Measurements from ENCODE around the gene RALGAPA2.

The RALGAPA2 gene

DNA sequence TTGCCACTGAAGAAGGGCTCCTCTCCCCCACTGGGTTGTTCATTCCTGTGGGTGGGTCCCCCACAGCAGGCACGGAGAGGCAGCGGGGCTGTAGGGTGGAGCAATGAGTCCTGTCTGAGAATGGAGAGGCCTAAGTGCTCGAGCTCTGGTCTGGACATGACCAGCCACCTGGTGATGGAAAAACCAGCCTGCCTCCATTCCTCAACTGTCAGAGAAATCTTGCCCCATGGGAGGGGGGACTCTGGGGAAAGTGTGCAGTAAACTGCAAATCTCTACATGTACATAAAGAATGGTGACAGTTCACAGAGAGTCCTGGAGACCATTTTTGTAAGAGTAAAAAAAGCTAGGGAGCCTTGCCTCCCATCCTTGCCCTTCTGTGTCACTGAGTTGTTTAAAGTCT is 310.5 kb downstream of the RALGAPA2 start (continued):
- no peak for TF ChIP-seq TCF4 (CRISPR knock-in tag; IDR thresholded peaks at IDR 0.05; ENCODE audit: borderline replicate concordance)

DNA sequence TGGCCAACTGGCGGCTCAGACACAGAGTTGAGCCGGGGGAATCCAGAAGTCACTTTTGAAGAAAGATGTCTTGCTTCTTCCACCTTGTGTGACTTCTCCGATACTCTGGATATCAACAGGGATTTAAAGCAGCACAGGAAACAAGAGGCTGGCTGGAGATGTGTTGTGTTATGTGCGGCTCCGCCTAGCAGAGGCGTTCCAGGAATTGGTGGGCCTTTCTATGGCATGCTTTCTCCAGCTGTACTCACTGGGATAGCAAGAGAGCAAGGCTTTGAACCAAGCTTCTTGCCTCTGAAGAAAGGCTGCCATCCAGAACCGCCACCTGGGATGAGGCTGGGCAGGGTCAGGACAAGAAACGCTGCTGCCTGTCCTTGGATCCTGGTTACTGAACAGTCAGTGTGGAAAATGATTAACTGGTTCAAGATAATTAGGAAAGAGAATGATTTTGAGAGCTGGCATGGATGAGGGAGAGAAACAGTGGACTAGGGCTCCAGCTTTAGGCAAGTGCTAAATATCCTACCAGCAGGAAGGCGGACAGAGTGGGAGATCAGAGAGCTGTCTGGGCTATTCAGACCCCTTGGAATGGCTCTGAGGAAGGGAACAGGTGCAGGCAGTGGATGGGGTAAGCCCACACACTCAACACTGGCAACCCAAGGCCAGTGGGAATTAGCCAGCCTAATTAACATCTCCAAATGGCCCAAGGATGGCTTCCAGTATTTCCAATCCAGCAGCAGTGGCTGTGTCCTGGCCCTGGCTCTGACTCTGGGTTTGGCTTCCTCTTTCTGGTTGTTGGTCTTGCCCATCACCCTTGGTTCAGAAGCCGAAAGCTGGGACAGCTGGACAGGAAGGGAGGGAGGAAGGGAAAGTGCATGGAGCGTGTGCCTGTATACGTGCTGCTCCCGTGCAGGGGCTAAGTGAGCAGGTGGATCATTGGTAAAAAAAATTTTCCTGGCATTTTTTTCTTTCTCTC is 312.6 kb downstream of the RALGAPA2 start:
- ATAC-seq = no peak
- TF ChIP-seq, protein P1, sequence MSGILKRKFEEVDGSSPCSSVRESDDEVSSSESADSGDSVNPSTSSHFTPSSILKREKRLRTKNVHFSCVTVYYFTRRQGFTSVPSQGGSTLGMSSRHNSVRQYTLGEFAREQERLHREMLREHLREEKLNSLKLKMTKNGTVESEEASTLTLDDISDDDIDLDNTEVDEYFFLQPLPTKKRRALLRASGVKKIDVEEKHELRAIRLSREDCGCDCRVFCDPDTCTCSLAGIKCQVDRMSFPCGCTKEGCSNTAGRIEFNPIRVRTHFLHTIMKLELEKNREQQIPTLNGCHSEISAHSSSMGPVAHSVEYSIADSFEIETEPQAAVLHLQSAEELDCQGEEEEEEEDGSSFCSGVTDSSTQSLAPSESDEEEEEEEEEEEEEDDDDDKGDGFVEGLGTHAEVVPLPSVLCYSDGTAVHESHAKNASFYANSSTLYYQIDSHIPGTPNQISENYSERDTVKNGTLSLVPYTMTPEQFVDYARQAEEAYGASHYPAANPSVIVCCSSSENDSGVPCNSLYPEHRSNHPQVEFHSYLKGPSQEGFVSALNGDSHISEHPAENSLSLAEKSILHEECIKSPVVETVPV (CRISPR knock-in tag; IDR thresholded peaks at IDR 0.05) = no peak
- TF ChIP-seq TOX (CRISPR knock-in tag; IDR thresholded peaks at IDR 0.05; ENCODE audit: borderline replicate concordance) = no peak
- TF ChIP-seq, protein P2, sequence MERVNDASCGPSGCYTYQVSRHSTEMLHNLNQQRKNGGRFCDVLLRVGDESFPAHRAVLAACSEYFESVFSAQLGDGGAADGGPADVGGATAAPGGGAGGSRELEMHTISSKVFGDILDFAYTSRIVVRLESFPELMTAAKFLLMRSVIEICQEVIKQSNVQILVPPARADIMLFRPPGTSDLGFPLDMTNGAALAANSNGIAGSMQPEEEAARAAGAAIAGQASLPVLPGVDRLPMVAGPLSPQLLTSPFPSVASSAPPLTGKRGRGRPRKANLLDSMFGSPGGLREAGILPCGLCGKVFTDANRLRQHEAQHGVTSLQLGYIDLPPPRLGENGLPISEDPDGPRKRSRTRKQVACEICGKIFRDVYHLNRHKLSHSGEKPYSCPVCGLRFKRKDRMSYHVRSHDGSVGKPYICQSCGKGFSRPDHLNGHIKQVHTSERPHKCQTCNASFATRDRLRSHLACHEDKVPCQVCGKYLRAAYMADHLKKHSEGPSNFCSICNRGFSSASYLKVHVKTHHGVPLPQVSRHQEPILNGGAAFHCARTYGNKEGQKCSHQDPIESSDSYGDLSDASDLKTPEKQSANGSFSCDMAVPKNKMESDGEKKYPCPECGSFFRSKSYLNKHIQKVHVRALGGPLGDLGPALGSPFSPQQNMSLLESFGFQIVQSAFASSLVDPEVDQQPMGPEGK (CRISPR knock-in tag; IDR thresholded peaks at IDR 0.05; ENCODE audit: borderline replicate concordance) = no peak

DNA sequence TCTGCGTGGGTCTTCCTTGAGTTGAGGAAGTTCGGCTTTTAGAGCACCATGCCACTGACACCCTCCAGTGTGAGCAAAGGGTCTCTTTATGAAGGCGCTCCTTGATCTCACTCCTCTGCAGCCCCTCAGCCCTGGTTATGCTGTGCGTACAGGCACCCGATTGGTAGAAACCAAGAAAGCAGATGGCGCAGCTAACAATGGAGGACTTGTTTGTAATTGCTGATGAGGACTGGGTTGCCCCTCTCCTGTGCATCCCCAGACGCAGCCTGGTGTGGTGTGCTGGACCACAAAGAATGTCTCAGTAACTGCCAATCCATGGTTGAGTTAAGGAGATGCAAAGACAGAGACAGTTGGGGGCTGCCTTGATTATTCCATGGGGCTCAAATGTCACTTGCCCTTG is 314.3 kb downstream of the RALGAPA2 start:
- no peak for ATAC-seq
- TF ChIP-seq ISL1 (CRISPR knock-in tag; IDR thresholded peaks at IDR 0.05) (no peak), ESRRG (CRISPR knock-in tag; IDR thresholded peaks at IDR 0.05) (no peak), ZNF70 (CRISPR knock-in tag; IDR thresholded peaks at IDR 0.05) (no peak), GLIS3 (CRISPR knock-in tag; IDR thresholded peaks at IDR 0.05) (no peak), RARB (CRISPR knock-in tag; IDR thresholded peaks at IDR 0.05) (no peak), ZNF8 (CRISPR knock-in tag; IDR thresholded peaks at IDR 0.05) (no peak), TCF4 (CRISPR knock-in tag; IDR thresholded peaks at IDR 0.05; ENCODE audit: borderline replicate concordance) (no peak), PPARA (CRISPR knock-in tag; IDR thresholded peaks at IDR 0.05; ENCODE audit: borderline replicate concordance) (no peak), ZNF565 (CRISPR knock-in tag; conservative IDR thresholded peaks at IDR 0.05; ENCODE audit: low read depth) (no peak), ZFP30 (CRISPR knock-in tag; IDR thresholded peaks at IDR 0.05) (no peak), OSR1 (CRISPR knock-in tag; IDR thresholded peaks at IDR 0.05) (no peak), ZC3H10 (CRISPR knock-in tag; IDR thresholded peaks at IDR 0.05) (no peak), SNAI2 (CRISPR knock-in tag; IDR thresholded peaks at IDR 0.05) (no peak), BACH2 (CRISPR knock-in tag; IDR thresholded peaks at IDR 0.05; ENCODE audit: borderline replicate concordance) (no peak), TOX (CRISPR knock-in tag; IDR thresholded peaks at IDR 0.05; ENCODE audit: borderline replicate concordance) (no peak)
- TF ChIP-seq, protein P3, sequence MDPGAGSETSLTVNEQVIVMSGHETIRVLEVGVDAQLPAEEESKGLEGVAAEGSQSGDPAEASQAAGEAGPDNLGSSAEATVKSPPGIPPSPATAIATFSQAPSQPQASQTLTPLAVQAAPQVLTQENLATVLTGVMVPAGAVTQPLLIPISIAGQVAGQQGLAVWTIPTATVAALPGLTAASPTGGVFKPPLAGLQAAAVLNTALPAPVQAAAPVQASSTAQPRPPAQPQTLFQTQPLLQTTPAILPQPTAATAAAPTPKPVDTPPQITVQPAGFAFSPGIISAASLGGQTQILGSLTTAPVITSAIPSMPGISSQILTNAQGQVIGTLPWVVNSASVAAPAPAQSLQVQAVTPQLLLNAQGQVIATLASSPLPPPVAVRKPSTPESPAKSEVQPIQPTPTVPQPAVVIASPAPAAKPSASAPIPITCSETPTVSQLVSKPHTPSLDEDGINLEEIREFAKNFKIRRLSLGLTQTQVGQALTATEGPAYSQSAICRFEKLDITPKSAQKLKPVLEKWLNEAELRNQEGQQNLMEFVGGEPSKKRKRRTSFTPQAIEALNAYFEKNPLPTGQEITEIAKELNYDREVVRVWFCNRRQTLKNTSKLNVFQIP (CRISPR knock-in tag; IDR thresholded peaks at IDR 0.05; ENCODE audit: borderline replicate concordance, low read depth) = no peak
- TF ChIP-seq, protein P1 (CRISPR knock-in tag; IDR thresholded peaks at IDR 0.05) = no peak
- TF ChIP-seq, protein P4, sequence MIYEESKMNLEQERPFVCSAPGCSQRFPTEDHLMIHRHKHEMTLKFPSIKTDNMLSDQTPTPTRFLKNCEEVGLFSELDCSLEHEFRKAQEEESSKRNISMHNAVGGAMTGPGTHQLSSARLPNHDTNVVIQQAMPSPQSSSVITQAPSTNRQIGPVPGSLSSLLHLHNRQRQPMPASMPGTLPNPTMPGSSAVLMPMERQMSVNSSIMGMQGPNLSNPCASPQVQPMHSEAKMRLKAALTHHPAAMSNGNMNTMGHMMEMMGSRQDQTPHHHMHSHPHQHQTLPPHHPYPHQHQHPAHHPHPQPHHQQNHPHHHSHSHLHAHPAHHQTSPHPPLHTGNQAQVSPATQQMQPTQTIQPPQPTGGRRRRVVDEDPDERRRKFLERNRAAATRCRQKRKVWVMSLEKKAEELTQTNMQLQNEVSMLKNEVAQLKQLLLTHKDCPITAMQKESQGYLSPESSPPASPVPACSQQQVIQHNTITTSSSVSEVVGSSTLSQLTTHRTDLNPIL (CRISPR knock-in tag; IDR thresholded peaks at IDR 0.05; ENCODE audit: low read depth) = no peak
- TF ChIP-seq, protein P2 (CRISPR knock-in tag; IDR thresholded peaks at IDR 0.05; ENCODE audit: borderline replicate concordance) = no peak
- TF ChIP-seq, protein P5, sequence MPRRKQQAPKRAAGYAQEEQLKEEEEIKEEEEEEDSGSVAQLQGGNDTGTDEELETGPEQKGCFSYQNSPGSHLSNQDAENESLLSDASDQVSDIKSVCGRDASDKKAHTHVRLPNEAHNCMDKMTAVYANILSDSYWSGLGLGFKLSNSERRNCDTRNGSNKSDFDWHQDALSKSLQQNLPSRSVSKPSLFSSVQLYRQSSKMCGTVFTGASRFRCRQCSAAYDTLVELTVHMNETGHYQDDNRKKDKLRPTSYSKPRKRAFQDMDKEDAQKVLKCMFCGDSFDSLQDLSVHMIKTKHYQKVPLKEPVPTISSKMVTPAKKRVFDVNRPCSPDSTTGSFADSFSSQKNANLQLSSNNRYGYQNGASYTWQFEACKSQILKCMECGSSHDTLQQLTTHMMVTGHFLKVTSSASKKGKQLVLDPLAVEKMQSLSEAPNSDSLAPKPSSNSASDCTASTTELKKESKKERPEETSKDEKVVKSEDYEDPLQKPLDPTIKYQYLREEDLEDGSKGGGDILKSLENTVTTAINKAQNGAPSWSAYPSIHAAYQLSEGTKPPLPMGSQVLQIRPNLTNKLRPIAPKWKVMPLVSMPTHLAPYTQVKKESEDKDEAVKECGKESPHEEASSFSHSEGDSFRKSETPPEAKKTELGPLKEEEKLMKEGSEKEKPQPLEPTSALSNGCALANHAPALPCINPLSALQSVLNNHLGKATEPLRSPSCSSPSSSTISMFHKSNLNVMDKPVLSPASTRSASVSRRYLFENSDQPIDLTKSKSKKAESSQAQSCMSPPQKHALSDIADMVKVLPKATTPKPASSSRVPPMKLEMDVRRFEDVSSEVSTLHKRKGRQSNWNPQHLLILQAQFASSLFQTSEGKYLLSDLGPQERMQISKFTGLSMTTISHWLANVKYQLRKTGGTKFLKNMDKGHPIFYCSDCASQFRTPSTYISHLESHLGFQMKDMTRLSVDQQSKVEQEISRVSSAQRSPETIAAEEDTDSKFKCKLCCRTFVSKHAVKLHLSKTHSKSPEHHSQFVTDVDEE (CRISPR knock-in tag; IDR thresholded peaks at IDR 0.05) = no peak
